ENCODE results near the gene BAD.

BAD gene

GRCh38 chr11:64304032-64304315, 19.5 kb upstream of the BAD start:
- no peak for TF ChIP-seq POLR2A (IDR thresholded peaks at IDR 0.05; ENCODE audit: extremely low read depth, insufficient read length)
- TF ChIP-seq MAX (IDR thresholded peaks at IDR 0.05; ENCODE audit: low read depth, low read length), result no peak
- no peak for TF ChIP-seq MYC (IDR thresholded peaks at IDR 0.05; ENCODE audit: low read depth, low read length)
- no peak for TF ChIP-seq CTCF (IDR thresholded peaks at IDR 0.05; ENCODE audit: low read depth, low read length)
- no peak for DNase-seq (ENCODE audit: low read depth)
- H3K4me3 ChIP-seq (ENCODE audit: low read depth, low read length), result peak overlapping the region; percentile 85

- no peak for TF ChIP-seq MYC (IDR thresholded peaks at IDR 0.05; ENCODE audit: low read depth, low read length)
- TF ChIP-seq POLR2A (IDR thresholded peaks at IDR 0.05; ENCODE audit: extremely low read depth, insufficient read length), result no peak
- no peak for TF ChIP-seq MAX (IDR thresholded peaks at IDR 0.05; ENCODE audit: low read depth, low read length)
- TF ChIP-seq CTCF (IDR thresholded peaks at IDR 0.05; ENCODE audit: low read depth, low read length), result no peak
- DNase-seq (ENCODE audit: low read depth), result no peak
- H3K4me3 ChIP-seq (ENCODE audit: low read depth, low read length), result peak overlapping the region; percentile 85
These were observed 18.9 kb upstream of the BAD start for GRCh38 chr11:64303109-64304031.

- TF ChIP-seq POLR2A (IDR thresholded peaks at IDR 0.05; ENCODE audit: extremely low read depth, insufficient read length), result no peak
- DNase-seq (ENCODE audit: low read depth), result no peak
- peak within 1 kb of the TSS; percentile 28 for H3K4me3 ChIP-seq (ENCODE audit: low read depth, low read length)
These were observed 15.6 kb upstream of the BAD start, which contains the start of gene CATSPERZ for GRCh38 chr11:64299847-64300648. Gene CATSPERZ, plus strand, starts transcription at chr11:64300358. Its CDS starts 53 bp downstream, at chr11:64300411.

- no peak overlapping the region for H3K4me3 ChIP-seq (ENCODE audit: low read depth, low read length)
- DNase-seq (ENCODE audit: low read depth), result no peak
- TF ChIP-seq MYC (IDR thresholded peaks at IDR 0.05; ENCODE audit: low read depth, low read length), result no peak
- no peak for TF ChIP-seq MAX (IDR thresholded peaks at IDR 0.05; ENCODE audit: low read depth, low read length)
- TF ChIP-seq CTCF (IDR thresholded peaks at IDR 0.05; ENCODE audit: low read depth, low read length), result no peak
- TF ChIP-seq POLR2A (IDR thresholded peaks at IDR 0.05; ENCODE audit: extremely low read depth, insufficient read length), result no peak
These were observed 14.7 kb upstream of the BAD start for GRCh38 chr11:64298966-64299846.

GRCh38 chr11:64297699-64298358, 13.4 kb upstream of the BAD start:
- H3K4me3 ChIP-seq (ENCODE audit: low read depth, low read length), result no peak overlapping the region
- DNase-seq (ENCODE audit: low read depth), result no peak
- TF ChIP-seq POLR2A (IDR thresholded peaks at IDR 0.05; ENCODE audit: extremely low read depth, insufficient read length) (no peak), CTCF (IDR thresholded peaks at IDR 0.05; ENCODE audit: low read depth, low read length) (no peak), MAX (IDR thresholded peaks at IDR 0.05; ENCODE audit: low read depth, low read length) (no peak), MYC (IDR thresholded peaks at IDR 0.05; ENCODE audit: low read depth, low read length) (no peak)
